ENCODE measurements around the gene MMP25. TPM values are rescaled to one million over a fixed set of nuclear protein-coding genes. Genes with fewer than 3 reads are reported as not detected.

Gene MMP25
- total and polyA plus RNA-seq, 9 of the 15 experiments (the other 6 are each of a cell fraction or from before 2014, with no cell fraction given) = 0.03 to 0.04 TPM; not detected in 7

DNA sequence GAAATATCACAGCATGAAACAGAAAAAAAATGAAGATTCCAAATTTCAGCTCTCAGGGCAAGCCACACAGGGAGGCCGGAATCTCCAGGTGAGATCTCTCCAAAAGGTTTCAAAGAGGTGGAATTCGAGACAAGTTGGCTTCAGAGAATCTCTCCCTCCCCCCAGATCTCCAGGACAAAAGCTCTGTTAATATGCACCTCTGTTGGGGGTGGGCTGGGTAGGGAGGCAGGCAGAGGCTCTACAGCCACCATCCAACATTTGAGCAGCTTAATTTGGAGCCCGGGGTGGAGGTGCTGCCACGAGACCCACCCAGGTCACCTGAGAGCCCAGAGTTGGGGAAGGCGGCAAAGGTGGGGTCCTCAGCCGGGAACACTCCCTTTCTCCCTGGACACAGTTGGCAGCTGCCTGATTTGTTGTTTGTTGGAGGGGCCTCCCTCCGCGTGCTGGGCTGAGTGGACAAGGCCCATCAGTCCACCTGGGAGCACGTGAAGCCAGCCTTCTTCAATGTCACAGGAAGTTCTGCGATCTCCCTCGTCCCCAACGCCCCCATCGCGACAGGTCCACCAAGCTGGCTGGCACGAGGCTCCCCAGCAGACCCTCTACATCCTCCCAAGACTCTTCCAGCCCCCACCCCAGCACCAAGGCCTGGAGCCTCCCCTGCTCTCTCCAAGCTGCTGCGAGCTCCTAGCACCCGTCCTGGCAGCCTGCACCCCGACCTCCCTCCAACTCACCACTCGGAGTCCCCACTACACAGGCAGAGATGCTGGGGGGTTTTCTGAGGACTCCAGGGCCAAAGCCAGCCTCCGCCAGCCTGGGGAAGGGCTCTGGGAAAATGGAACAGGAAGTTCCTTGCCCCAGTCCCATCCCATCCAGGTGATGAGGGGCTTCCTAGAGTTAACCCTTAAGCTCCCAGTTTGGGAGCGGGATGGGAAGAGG is 52.4 kb downstream of the MMP25 start, which contains the start of gene ZSCAN10:
ZSCAN10 (minus strand) TSS at position 836 of the 936 bp plus-strand sequence. CDS start 6,357 bp downstream, outside the sequence.
- H3K27ac ChIP-seq (ENCODE audit: extremely low read depth, low read depth, low read length) = peak within 1 kb of the TSS; percentile 19; the same call in 1 of the 3 replicates
- H3K36me3 ChIP-seq (ENCODE audit: control insufficient read depth, insufficient read depth, low read length) = no peaks in the 10 kb centered on the region
- peak within 1 kb of the TSS; percentile 60 to 78 for H3K9ac ChIP-seq (ENCODE audit: insufficient read depth in 1 of 2, low read depth in 2 of 2, low read length in 2 of 2)
- H3K79me2 ChIP-seq (ENCODE audit: control insufficient read depth, insufficient read depth, low read length) = no peaks in the 10 kb centered on the region
- H3K9me3 ChIP-seq (replicated peaks; ENCODE audit: control insufficient read depth, insufficient read depth, low read depth, low read length) = no peaks in the 10 kb centered on the region
- H2AFZ ChIP-seq (ENCODE audit: low read depth, low read length) = peak within 1 kb of the TSS; percentile 99
- no peaks in the 10 kb centered on the region for H4K20me1 ChIP-seq (replicated peaks; ENCODE audit: control insufficient read depth, insufficient read depth, low read length)
- H3K4me3 ChIP-seq = no peak within 1 kb of the TSS
- peaks cover 19 to 29% of the 10 kb centered on the region in 2 experiments for H3K4me1 ChIP-seq (replicated peaks in 1 of 2; ENCODE audit: control insufficient read depth in 2 of 2, insufficient read depth in 2 of 2, low read length in 2 of 2)
- intact Hi-C loops (cut with micrococcal nuclease) = no loop called here
- in situ Hi-C loops (cut with MboI) = no loop called here
- no peaks in the 10 kb centered on the region; a peak in 1 of 5 replicates for H3K27me3 ChIP-seq (ENCODE audit: control insufficient read depth in 2 of 2, insufficient read depth in 2 of 2, low read length in 2 of 2)
- H3K4me2 ChIP-seq (ENCODE audit: insufficient read depth, low read length) = peak within 1 kb of the TSS; percentile 87
- FAIRE-seq (no peak), ATAC-seq (no peak), DNase-seq (ENCODE audit: extremely low read depth in 1 of 4, low spot score in 3 of 4) (no peak)
- no peaks in the 10 kb centered on the region for H3K9me1 ChIP-seq (ENCODE audit: control insufficient read depth, insufficient read depth, low read length)
- ChIA-PET CTCF (ENCODE audit: low intra/inter-chr PET ratio) (no interaction called here), POLR2A (interaction anchor here (0.8 to 1.6 kb wide), 3 partner anchors 30 to 60 kb away, joined by 3 to 4 read pairs (median 3); no protein-coding TSS in a partner anchor)
- WGBS (ENCODE audit: insufficient coverage, low coverage, missing lambda C conversion rate) = 57% methylated on average over 18 of the region's 21 CpGs
- no TSS peak for BruUV-seq (replicated peaks)
- no peak for TF ChIP-seq SMARCE1 (IDR thresholded peaks at IDR 0.05)
- TF ChIP-seq, protein P1, sequence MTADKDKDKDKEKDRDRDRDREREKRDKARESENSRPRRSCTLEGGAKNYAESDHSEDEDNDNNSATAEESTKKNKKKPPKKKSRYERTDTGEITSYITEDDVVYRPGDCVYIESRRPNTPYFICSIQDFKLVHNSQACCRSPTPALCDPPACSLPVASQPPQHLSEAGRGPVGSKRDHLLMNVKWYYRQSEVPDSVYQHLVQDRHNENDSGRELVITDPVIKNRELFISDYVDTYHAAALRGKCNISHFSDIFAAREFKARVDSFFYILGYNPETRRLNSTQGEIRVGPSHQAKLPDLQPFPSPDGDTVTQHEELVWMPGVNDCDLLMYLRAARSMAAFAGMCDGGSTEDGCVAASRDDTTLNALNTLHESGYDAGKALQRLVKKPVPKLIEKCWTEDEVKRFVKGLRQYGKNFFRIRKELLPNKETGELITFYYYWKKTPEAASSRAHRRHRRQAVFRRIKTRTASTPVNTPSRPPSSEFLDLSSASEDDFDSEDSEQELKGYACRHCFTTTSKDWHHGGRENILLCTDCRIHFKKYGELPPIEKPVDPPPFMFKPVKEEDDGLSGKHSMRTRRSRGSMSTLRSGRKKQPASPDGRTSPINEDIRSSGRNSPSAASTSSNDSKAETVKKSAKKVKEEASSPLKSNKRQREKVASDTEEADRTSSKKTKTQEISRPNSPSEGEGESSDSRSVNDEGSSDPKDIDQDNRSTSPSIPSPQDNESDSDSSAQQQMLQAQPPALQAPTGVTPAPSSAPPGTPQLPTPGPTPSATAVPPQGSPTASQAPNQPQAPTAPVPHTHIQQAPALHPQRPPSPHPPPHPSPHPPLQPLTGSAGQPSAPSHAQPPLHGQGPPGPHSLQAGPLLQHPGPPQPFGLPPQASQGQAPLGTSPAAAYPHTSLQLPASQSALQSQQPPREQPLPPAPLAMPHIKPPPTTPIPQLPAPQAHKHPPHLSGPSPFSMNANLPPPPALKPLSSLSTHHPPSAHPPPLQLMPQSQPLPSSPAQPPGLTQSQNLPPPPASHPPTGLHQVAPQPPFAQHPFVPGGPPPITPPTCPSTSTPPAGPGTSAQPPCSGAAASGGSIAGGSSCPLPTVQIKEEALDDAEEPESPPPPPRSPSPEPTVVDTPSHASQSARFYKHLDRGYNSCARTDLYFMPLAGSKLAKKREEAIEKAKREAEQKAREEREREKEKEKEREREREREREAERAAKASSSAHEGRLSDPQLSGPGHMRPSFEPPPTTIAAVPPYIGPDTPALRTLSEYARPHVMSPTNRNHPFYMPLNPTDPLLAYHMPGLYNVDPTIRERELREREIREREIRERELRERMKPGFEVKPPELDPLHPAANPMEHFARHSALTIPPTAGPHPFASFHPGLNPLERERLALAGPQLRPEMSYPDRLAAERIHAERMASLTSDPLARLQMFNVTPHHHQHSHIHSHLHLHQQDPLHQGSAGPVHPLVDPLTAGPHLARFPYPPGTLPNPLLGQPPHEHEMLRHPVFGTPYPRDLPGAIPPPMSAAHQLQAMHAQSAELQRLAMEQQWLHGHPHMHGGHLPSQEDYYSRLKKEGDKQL (CRISPR knock-in tag; IDR thresholded peaks at IDR 0.05; ENCODE audit: borderline replicate concordance) = no peak
- TF ChIP-seq, protein P2, sequence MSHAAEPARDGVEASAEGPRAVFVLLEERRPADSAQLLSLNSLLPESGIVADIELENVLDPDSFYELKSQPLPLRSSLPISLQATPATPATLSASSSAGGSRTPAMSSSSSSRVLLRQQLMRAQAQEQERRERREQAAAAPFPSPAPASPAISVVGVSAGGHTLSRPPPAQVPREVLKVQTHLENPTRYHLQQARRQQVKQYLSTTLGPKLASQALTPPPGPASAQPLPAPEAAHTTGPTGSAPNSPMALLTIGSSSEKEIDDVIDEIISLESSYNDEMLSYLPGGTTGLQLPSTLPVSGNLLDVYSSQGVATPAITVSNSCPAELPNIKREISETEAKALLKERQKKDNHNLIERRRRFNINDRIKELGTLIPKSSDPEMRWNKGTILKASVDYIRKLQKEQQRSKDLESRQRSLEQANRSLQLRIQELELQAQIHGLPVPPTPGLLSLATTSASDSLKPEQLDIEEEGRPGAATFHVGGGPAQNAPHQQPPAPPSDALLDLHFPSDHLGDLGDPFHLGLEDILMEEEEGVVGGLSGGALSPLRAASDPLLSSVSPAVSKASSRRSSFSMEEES (CRISPR knock-in tag; IDR thresholded peaks at IDR 0.05) = no peak
- no peak for TF ChIP-seq ZNF444 (CRISPR knock-in tag; IDR thresholded peaks at IDR 0.05)
- no peak for TF ChIP-seq CCAR2 (IDR thresholded peaks at IDR 0.05; ENCODE audit: low read depth, low read length)
- TF ChIP-seq SLC30A9 (CRISPR knock-in tag; IDR thresholded peaks at IDR 0.05) = no peak
- no peak for TF ChIP-seq ZNF445 (CRISPR knock-in tag; IDR thresholded peaks at IDR 0.05; ENCODE audit: low read depth)
- no peak for TF ChIP-seq HLTF (IDR thresholded peaks at IDR 0.05)
- TF ChIP-seq ZNF764 (CRISPR knock-in tag; IDR thresholded peaks at IDR 0.05; ENCODE audit: low read depth) = no peak
- TF ChIP-seq ILF3 (IDR thresholded peaks at IDR 0.05; ENCODE audit: borderline replicate concordance) = no peak

All from K562 (cell line).